ENCODE results near the gene TBX2. TPM values are rescaled to one million over a fixed set of nuclear protein-coding genes. Genes with fewer than 3 reads are reported as not detected.

TBX2 gene
- total RNA-seq, 2 donors from 2014 or later, result 5.0 to 5.3 TPM

- H3K9ac ChIP-seq (ENCODE audit: low read depth in 2 of 2, low read length in 2 of 2), result no peak overlapping the region
These were observed 36.6 kb upstream of the TBX2 start for GRCh38 chr17:61362852-61363600.

GRCh38 chr17:61363601-61364462, 35.8 kb upstream of the TBX2 start:
- DNase-seq, result no peak

More at GRCh38 chr17:61362852-61363600, 36.6 kb upstream of the TBX2 start:
- Histone ChIP-seq H3K4me1 (no peaks in the 10 kb centered on the region), H3K9me3 (no peaks in the 10 kb centered on the region), H3K36me3 (no peaks in the 10 kb centered on the region), H3K4me3 (no peak overlapping the region), H3K27ac (no peak overlapping the region), H3K27me3 (no peaks in the 10 kb centered on the region)
- intact Hi-C loops (cut with DNase I), result no loop called here
- no peak for DNase-seq
- no peak for TF ChIP-seq CTCF (IDR thresholded peaks at IDR 0.05)

GRCh38 chr17:61364463-61364846, 35.2 kb upstream of the TBX2 start:
- Histone ChIP-seq H3K36me3 (no peaks in the 10 kb centered on the region), H3K9ac (ENCODE audit: low read depth in 2 of 2, low read length in 2 of 2) (no peak overlapping the region), H3K4me3 (no peak overlapping the region), H3K27me3 (no peaks in the 10 kb centered on the region), H3K27ac (no peak overlapping the region), H3K9me3 (no peaks in the 10 kb centered on the region), H3K4me1 (no peaks in the 10 kb centered on the region)
- DNase-seq, result no peak
- no peak for TF ChIP-seq CTCF (IDR thresholded peaks at IDR 0.05)
- intact Hi-C loops (cut with DNase I), result no loop called here

More at GRCh38 chr17:61363601-61364462, 35.8 kb upstream of the TBX2 start:
- TF ChIP-seq CTCF (IDR thresholded peaks at IDR 0.05), result no peak
- Histone ChIP-seq H3K9me3 (no peaks in the 10 kb centered on the region), H3K9ac (ENCODE audit: low read depth in 2 of 2, low read length in 2 of 2) (no peak overlapping the region), H3K27me3 (no peaks in the 10 kb centered on the region), H3K36me3 (no peaks in the 10 kb centered on the region), H3K4me1 (no peaks in the 10 kb centered on the region), H3K4me3 (no peak overlapping the region), H3K27ac (no peak overlapping the region)
- intact Hi-C loops (cut with DNase I), result no loop called here

DNA sequence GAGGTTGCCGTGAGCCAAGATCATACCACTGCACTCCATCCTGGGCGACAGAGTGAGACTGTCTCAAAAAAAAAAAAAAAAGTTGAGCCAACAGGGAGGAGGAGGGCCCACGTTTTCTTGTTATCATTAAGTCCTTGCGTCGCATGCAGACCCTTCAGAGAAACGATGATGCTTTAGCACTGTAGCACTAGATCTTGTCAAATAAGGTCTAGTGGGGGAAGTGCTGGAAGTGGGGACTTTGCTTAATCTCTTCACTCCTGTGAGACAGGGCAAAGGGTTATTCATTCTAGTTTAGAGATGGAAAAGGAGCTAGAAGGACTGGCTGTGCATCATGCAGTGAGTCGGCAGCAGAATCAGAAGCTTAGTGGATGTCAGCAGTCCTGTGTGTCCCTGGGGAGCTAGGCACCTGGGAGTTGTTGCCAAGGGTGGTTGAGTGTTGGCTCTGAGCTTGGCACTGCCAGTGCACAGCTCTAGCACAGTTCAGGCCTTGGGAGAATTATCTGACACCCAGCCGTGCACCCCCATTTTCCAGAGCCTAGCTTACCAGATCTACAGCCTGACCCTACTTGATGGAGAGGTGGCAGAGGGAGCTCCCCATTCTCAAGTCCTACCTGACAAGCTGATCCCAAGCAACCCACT, 33.4 kb upstream of the TBX2 start:
- Histone ChIP-seq H3K4me1 (no peaks in the 10 kb centered on the region), H3K9me3 (no peaks in the 10 kb centered on the region), H3K27ac (no peak overlapping the region), H3K9ac (ENCODE audit: low read depth in 2 of 2, low read length in 2 of 2) (no peak overlapping the region), H3K27me3 (no peaks in the 10 kb centered on the region), H3K4me3 (no peak overlapping the region), H3K36me3 (no peaks in the 10 kb centered on the region)
- DNase-seq, result no peak
- no peak for TF ChIP-seq CTCF (IDR thresholded peaks at IDR 0.05)
- intact Hi-C loops (cut with DNase I), result no loop called here

DNA sequence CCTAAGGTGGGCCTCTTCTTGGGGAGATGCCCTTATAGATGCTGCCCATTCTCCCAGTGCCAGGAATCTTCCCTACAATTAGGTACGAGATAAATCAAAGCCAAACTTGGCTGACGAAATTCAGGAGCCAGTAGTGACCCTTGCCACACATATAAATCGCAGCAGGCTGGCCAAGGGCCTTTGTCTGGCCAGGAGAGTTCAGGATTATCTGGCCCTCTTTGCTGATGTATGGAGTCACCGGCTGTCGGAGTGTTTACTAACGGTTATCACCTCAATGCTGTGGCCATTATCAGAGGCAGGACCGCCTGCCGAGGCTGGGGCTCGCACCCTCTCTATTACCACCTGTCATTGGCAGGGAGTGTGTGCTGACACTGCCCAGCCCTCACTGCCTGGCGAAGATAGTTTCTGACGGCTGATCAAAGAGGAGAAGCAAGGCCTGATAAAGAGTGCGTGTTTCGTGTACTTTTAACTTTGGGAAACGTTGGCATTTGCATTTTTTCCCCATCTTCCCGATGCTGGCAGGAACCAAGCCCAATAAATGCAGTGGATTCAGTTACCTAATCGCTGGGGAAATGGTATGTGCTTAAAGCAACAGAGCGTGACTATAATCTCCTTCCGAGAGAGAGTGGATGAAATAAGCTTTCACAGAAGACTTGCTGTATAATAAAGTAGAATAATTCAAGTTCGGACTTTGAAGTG, 32.8 kb upstream of the TBX2 start:
- Histone ChIP-seq H3K4me1 (no peaks in the 10 kb centered on the region), H3K36me3 (no peaks in the 10 kb centered on the region), H3K9me3 (no peaks in the 10 kb centered on the region), H3K27me3 (no peaks in the 10 kb centered on the region), H3K9ac (ENCODE audit: low read depth in 2 of 2, low read length in 2 of 2) (no peak overlapping the region), H3K27ac (no peak overlapping the region), H3K4me3 (no peak overlapping the region)
- DNase-seq, result no peak
- no peak for TF ChIP-seq CTCF (IDR thresholded peaks at IDR 0.05)
- intact Hi-C loops (cut with DNase I), result no loop called here

All from colonic mucosa (tissue), 4 donors.